NOMO-1 treated with dmso at 0.1 percent for 144 hours (cell line): ENCODE results near the gene FBXL16.

ENCODE experiments used
- DNase-seq: peaks from one replicate; lab custom pipeline; 2025; ENCODE audit not compliant: unreplicated experiment; lab: John Stamatoyannopoulos, UW

Gene FBXL16

DNA sequence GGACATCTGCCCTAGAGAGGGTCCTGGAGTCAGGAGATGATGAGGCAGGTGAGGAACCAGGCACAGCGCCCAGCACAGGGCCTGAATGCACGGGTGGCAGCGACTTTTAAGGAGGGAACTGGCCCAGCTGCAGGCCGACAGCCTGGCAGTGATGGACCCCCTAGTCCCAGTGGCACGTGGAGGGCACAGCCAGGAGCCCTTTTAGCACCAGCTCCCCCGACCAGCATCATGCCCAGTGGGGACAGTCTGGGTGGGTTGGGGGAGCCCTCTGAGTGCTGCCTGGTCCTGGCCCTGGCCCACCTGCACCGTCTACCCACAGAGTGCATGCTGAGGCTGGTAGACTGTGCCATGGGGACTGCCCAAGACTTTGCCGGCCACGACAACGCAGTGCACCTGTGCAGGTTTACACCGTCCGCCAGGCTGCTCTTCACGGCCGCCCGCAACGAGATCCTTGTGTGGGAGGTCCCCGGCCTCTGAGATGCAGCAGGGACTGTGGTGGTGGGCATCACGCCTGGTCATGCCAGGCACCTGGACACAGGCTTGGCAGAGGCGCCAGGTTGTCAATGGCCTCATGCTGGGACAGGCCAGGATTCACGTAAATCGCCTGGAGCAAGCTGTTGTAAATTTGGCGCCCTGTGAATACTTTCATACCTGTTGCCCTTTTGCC is 38.4 kb downstream of the FBXL16 start:
- no peak for DNase-seq

GRCh38 chr16:666572-666971 is 39.0 kb downstream of the FBXL16 start:
- DNase-seq = no peak

DNA sequence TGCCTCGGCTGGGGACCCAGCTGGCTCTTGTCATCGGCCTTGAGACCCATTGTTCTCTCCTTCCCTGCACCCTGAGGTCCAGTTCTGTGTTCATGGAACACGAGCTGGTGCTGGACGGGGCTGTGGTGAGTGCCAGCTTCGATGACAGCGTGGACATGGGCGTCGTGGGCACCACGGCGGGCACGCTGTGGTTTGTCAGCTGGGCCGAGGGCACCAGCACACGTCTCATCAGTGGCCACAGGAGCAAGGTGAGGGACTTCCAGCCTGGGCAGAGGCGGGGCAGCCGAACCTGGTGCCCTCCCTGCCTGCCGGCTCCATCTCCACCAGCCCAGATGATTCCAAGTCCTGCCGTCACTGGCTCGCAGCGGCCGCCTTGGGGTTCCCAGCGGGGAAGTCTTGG is 43.0 kb downstream of the FBXL16 start:
- no peak for DNase-seq

- no peak for DNase-seq
These were observed 43.5 kb downstream of the FBXL16 start for GRCh38 chr16:662095-662494.

DNA sequence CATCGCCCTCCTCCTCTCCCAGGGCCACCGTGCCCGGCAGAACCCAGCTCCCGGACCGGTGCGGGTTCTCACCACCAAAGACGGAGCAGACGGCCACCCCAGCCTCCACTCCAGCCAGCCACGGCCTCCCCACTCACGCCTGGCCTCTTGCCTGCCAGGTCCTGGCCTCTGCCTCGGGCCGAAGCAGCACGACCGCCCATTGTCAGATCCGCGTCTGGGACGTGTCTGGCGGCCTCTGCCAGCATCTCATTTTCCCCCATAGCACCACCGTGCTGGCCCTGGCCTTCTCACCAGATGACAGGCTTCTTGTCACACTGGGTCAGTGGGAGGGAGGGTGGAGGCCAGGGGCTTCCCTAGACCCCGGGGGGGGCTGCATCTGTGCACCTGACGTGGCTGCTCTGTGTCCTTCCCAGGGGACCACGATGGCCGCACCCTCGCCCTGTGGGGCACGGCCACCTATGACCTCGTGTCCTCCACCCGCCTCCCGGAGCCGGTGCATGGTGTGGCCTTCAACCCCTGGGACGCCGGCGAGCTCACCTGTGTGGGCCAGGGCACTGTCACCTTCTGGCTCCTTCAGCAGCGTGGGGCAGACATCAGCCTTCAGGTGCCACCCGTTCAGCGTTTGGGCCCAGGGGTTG is 44.3 kb downstream of the FBXL16 start:
- DNase-seq = no peak

GRCh38 chr16:660459-661183 is 45.0 kb downstream of the FBXL16 start:
- peak; percentile 88 for DNase-seq

DNA sequence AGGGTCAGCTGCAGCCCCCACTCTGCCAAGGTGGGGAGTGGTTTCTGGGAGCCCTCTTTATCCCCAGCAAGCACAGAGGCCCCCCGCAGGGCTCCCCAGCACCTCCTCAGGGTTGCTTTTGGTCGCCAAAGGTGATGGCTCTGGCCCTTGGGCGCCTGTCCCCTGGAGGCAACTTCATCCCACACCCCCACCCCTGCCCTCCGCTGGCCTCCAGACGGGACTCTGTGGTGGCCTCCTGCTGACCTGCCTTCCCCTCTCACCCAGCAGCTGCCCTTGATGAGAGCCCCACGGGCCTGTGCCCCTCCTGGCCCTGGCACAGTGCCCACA is 45.5 kb downstream of the FBXL16 start:
- DNase-seq = no peak

- DNase-seq = no peak
These were observed 46.0 kb downstream of the FBXL16 start for GRCh38 chr16:659618-660017.

DNA sequence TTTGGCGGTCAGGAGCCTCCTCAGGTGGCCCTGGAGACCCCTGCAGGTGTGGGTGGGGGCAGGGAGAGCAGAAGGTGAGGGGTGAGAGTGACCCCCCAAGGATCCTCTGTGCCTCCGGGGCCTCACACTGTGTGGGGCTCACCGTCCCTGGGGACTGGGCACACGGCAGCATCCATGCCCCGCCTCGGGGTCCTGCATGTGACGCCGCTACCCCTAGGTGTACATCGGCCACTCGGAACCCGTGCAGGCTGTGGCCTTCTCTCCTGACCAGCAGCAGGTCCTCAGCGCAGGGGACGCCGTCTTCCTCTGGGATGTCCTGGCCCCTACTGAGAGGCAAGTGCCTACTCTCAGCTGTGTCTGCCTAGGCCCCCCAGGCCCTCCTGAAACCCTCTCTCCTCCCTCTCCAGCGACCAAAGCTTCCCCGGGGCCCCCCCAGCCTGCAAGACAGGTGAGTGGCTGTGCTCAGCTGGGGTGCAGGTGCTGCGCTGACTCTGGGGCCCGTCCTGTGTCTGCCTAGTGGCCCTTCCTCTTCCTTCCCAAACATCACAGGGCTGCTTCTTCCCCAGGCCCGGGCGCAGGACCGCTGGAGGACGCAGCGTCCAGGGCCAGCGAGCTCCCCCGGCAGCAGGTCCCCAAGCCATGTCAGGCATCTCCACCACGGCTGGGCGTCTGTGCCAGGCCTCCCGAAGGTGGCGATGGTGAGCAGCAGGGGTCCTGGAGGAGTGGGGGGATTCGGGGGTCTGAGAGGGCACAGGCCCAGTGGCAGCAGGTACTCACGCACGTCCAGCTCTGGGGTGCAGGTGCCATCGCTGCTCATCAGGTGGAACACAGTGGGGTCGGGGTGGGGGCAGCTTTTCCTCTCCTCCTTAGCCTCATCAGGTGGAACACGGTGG is 46.7 kb downstream of the FBXL16 start:
- no peak for DNase-seq

DNA sequence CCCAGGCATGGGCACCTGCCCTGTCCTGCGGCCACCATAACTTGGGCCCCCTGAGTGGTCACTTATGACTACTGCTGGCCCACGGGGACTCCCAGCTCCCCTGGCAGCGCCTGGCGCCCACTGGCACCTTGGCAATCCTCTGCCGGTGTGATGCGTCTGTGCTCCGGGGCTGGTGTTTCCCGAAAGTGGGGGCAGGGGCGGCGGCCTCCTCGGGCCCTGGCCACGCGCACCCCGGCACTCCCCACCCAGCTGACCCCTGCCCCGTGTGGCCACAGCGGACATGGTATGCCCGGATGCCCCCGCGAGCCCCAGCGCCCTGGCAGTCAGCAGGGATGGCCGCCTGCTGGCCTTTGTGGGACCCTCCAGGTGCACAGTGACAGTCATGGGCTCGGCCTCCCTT is 48.1 kb downstream of the FBXL16 start:
- DNase-seq = no peak

GRCh38 chr16:654034-654433 is 51.6 kb downstream of the FBXL16 start:
- no peak for DNase-seq

GRCh38 chr16:652454-653305 is 52.9 kb downstream of the FBXL16 start:
- DNase-seq = no peak

- DNase-seq = no peak
These were observed 53.8 kb downstream of the FBXL16 start for GRCh38 chr16:651844-652243.

DNA sequence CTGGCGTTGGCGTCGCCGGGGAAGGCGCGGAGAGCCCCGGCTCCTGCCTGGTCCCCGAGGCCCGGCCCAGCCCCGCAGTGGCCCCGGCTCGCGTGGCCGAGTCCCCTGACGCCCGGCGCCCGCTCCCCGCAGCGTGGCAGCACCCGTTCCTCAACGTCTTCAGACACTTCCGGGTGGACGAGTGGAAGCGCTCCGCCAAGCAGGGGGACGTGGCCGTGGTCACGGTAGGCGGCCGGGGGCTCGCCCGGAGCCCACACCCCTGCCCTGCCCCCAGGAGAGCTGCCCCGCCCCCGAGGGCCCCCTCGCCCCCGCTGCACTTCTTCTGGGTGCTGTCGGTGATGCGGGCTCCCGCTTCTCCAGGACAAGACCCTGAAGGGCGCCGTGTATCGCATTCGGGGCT is 56.0 kb downstream of the FBXL16 start:
- DNase-seq = no peak

DNA sequence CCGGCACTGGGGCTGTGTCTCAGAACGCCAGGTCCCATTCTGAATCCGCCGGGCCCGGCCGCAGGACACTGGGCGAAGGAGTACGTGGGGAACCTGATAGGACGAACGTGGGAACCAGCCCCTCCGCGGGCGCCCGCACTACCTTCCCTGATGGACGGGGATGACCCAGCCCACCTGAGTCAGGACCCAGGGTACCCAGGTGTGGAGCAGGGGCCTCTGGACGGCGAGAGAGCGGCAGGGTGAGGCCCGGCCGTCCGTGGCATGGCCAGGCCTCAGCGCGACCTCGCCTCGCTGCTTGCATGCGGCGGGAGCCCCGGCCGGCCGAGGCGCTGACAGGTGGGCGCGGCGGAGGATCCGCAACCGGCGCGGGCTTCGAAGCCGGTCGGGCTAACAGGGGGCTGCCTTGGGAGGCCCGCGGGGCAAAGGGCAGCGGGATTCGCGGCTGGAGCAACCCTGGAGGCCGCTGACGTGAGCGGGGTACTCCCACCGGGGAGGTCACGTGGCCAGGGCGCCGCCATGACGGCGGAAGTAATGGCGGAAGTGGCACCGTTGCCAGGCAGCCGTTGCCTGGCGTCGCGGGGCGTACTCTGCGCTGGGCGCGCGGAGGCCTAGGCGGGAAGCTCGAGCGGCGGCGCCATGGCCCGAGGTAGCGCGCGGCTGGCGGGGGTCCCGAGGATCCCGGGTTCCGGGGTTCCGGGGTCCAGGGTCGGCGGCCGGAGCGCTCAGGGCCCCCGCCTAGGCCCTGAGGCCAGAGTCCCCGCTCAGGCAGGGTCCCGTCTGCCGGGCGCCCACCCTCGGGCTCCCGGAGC is 56.6 kb downstream of the FBXL16 start, which contains the start of gene WDR90:
TSS of gene WDR90 (plus strand) at position 585 of the 809 bp plus-strand sequence. CDS start at position 637, 52 bp downstream.
- DNase-seq = peak; percentile 90

GRCh38 chr16:648071-648780 is 57.4 kb downstream of the FBXL16 start:
- DNase-seq = peak; percentile 8

DNA sequence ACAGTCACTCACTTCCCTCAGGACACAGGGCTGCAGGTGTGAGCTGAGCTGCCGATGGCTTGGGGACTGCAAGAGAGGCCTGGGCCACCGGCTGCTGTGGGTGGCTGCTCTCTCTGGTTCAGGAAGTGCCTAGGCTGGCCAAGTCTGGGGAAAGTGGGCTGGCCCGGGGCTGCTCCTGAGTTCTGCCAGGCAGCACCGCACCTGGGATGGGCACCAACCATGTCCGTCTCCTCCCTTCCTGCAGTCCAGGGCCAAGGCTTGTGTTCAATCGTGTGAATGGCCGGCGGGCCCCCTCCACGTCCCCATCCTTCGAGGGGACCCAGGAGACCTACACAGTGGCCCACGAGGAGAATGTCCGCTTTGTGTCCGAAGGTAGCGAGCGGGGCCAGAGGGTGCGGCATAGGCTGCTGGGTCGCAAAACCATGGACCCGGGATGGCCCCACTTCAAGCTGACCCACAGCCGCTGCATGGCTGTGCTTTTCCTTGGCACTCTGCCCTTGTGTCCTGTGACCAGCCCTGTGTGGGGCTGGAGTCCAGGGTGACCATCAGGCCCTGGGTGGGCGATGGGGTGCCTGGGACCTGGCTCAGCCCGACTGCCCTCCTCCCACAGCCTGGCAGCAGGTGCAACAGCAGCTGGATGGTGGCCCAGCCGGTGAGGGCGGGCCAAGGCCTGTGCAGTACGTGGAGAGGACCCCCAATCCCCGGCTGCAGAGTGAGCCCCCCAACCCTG is 58.3 kb downstream of the FBXL16 start:
- DNase-seq = no peak

DNA sequence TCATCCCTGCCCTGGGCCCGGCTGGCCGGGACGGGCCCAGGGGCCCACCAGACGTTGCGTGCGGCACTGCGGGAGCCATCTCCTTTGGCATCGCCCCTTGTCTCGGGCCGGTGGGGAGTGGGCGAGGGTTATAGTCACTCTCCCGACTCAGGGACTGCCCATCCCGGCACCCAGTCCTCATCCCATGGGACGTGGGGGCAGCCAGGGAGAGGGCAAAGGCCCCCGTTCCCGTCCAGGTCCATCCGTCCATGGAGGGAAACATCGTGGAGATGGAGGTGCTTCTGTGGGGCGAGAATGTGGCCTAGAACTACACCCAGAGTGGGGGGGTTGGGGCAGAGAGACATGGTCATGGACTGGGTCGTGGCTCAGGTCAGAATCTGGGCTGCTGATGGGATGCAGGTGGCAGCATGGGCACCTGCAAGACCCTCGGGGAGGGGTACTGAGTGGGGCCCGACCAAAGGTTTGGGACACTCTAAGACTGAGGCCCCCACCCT is 58.9 kb downstream of the FBXL16 start:
- no peak for DNase-seq
